Measurements from ENCODE around the gene SETD3.
"Not testable (repeated sequence)": the region's sequence is repeated elsewhere in the genome, so short reads cannot be mapped to it uniquely, and the experiment has no call there.

Gene SETD3

GRCh38 chr14:99359906-99360305 is 120.8 kb downstream of the SETD3 start:
- DNase-seq (ENCODE audit: low read depth), result no peak

- no peak for DNase-seq (ENCODE audit: low read depth)
Observed at GRCh38 chr14:99357916-99358390, 122.7 kb downstream of the SETD3 start.

- no peak for DNase-seq (ENCODE audit: low read depth)
Observed at GRCh38 chr14:99357151-99357915, 123.3 kb downstream of the SETD3 start.

- DNase-seq (ENCODE audit: low read depth), result no peak
Observed at GRCh38 chr14:99356031-99356608, 124.5 kb downstream of the SETD3 start.

- DNase-seq (ENCODE audit: low read depth), result no peak
Observed at GRCh38 chr14:99354166-99354875, 126.3 kb downstream of the SETD3 start.

- DNase-seq (ENCODE audit: low read depth), result no peak
Observed at GRCh38 chr14:99352688-99353280, 127.9 kb downstream of the SETD3 start.

- DNase-seq (ENCODE audit: low read depth), result no peak
Observed at GRCh38 chr14:99351166-99352007, 129.3 kb downstream of the SETD3 start.

GRCh38 chr14:99350751-99351150 is 129.9 kb downstream of the SETD3 start:
- no peak for DNase-seq (ENCODE audit: low read depth)

GRCh38 chr14:99349721-99350495 is 130.8 kb downstream of the SETD3 start:
- DNase-seq (ENCODE audit: low read depth), result no peak

- no peak for DNase-seq (ENCODE audit: low read depth)
Observed at GRCh38 chr14:99348816-99349614, 131.6 kb downstream of the SETD3 start.

- not testable (repeated sequence) for DNase-seq (ENCODE audit: low read depth)
Observed at GRCh38 chr14:99348231-99348630, 132.4 kb downstream of the SETD3 start.
